ENCODE data around the gene AOPEP.
"Not testable (repeated sequence)": the region's sequence is repeated elsewhere in the genome, so short reads cannot be mapped to it uniquely, and the experiment has no call there.

AOPEP gene

GRCh38 chr9:94839398-94839797 is 112.9 kb downstream of the AOPEP start:
- Mint-ChIP-seq H3K27me3 (no peaks in the 10 kb centered on the region), H3K4me1 (ENCODE audit: low read depth) (peaks cover 37% of the 10 kb centered on the region), H3K27ac (peak overlapping the region; percentile 88), H3K4me3 (no peak overlapping the region), H3K36me3 (ENCODE audit: low read depth) (peaks cover 23% of the 10 kb centered on the region), H3K9me3 (peaks cover 19% of the 10 kb centered on the region)
- DNase-seq, result no peak

- peaks cover 23% of the 10 kb centered on the region for H3K36me3 Mint-ChIP-seq (ENCODE audit: low read depth)
- H3K27ac Mint-ChIP-seq, result no peak overlapping the region
- H3K27me3 Mint-ChIP-seq, result no peaks in the 10 kb centered on the region
- H3K9me3 Mint-ChIP-seq, result peaks cover 19% of the 10 kb centered on the region
- H3K4me3 Mint-ChIP-seq, result no peak overlapping the region
- no peak for DNase-seq
- peaks cover 31% of the 10 kb centered on the region for H3K4me1 Mint-ChIP-seq (ENCODE audit: low read depth)
These were observed 114.2 kb downstream of the AOPEP start for GRCh38 chr9:94840738-94841137.

GRCh38 chr9:94843134-94843533 is 116.6 kb downstream of the AOPEP start:
- H3K4me3 Mint-ChIP-seq, result no peak overlapping the region
- H3K4me1 Mint-ChIP-seq (ENCODE audit: low read depth), result peaks cover 45% of the 10 kb centered on the region
- H3K9me3 Mint-ChIP-seq, result peaks cover 12% of the 10 kb centered on the region
- no peaks in the 10 kb centered on the region for H3K27me3 Mint-ChIP-seq
- no peak for DNase-seq
- peaks cover 13% of the 10 kb centered on the region for H3K36me3 Mint-ChIP-seq (ENCODE audit: low read depth)
- H3K27ac Mint-ChIP-seq, result peak overlapping the region; percentile 0

GRCh38 chr9:94846739-94847138 is 120.2 kb downstream of the AOPEP start:
- no peak for DNase-seq

GRCh38 chr9:94847486-94847885 is 121.0 kb downstream of the AOPEP start:
- H3K36me3 Mint-ChIP-seq (ENCODE audit: low read depth), result no peaks in the 10 kb centered on the region
- peak overlapping the region; percentile 28 for H3K27ac Mint-ChIP-seq

More at GRCh38 chr9:94846739-94847138, 120.2 kb downstream of the AOPEP start:
- Mint-ChIP-seq H3K36me3 (ENCODE audit: low read depth) (no peaks in the 10 kb centered on the region), H3K9me3 (no peaks in the 10 kb centered on the region), H3K4me1 (ENCODE audit: low read depth) (peaks cover 24% of the 10 kb centered on the region), H3K4me3 (no peak overlapping the region), H3K27ac (no peak overlapping the region), H3K27me3 (no peaks in the 10 kb centered on the region)

GRCh38 chr9:94848791-94849190 is 122.3 kb downstream of the AOPEP start:
- H3K27me3 Mint-ChIP-seq; H3K9me3 Mint-ChIP-seq; H3K36me3 Mint-ChIP-seq (ENCODE audit: low read depth); H3K4me3 Mint-ChIP-seq; H3K27ac Mint-ChIP-seq; DNase-seq: not testable (repeated sequence)
- H3K4me1 Mint-ChIP-seq (ENCODE audit: low read depth), result peaks cover 19% of the 10 kb centered on the region

More at GRCh38 chr9:94847486-94847885, 121.0 kb downstream of the AOPEP start:
- Mint-ChIP-seq H3K9me3 (no peaks in the 10 kb centered on the region), H3K27me3 (no peaks in the 10 kb centered on the region), H3K4me3 (no peak overlapping the region), H3K4me1 (ENCODE audit: low read depth) (peaks cover 23% of the 10 kb centered on the region)
- no peak for DNase-seq

- DNase-seq, result no peak
- Mint-ChIP-seq H3K4me1 (ENCODE audit: low read depth) (peaks cover 22% of the 10 kb centered on the region), H3K9me3 (no peaks in the 10 kb centered on the region), H3K27ac (no peak overlapping the region), H3K4me3 (no peak overlapping the region), H3K27me3 (no peaks in the 10 kb centered on the region), H3K36me3 (ENCODE audit: low read depth) (no peaks in the 10 kb centered on the region)
These were observed 124.3 kb downstream of the AOPEP start for GRCh38 chr9:94850540-94851434.

GRCh38 chr9:94851467-94851866 is 125.0 kb downstream of the AOPEP start:
- Mint-ChIP-seq H3K27ac (no peak overlapping the region), H3K27me3 (no peaks in the 10 kb centered on the region), H3K9me3 (no peaks in the 10 kb centered on the region), H3K36me3 (ENCODE audit: low read depth) (no peaks in the 10 kb centered on the region), H3K4me1 (ENCODE audit: low read depth) (peaks cover 22% of the 10 kb centered on the region), H3K4me3 (no peak overlapping the region)
- no peak for DNase-seq

GRCh38 chr9:94851892-94852291 is 125.4 kb downstream of the AOPEP start:
- no peak for DNase-seq
- Mint-ChIP-seq H3K9me3 (no peaks in the 10 kb centered on the region), H3K36me3 (ENCODE audit: low read depth) (no peaks in the 10 kb centered on the region), H3K4me1 (ENCODE audit: low read depth) (peaks cover 19% of the 10 kb centered on the region), H3K27ac (no peak overlapping the region), H3K27me3 (no peaks in the 10 kb centered on the region), H3K4me3 (no peak overlapping the region)

GRCh38 chr9:94852373-94852772 is 125.9 kb downstream of the AOPEP start:
- H3K4me3 Mint-ChIP-seq, result no peak overlapping the region
- DNase-seq, result no peak
- no peaks in the 10 kb centered on the region for H3K36me3 Mint-ChIP-seq (ENCODE audit: low read depth)
- H3K27ac Mint-ChIP-seq, result no peak overlapping the region
- H3K9me3 Mint-ChIP-seq, result no peaks in the 10 kb centered on the region
- peaks cover 15% of the 10 kb centered on the region for H3K4me1 Mint-ChIP-seq (ENCODE audit: low read depth)
- H3K27me3 Mint-ChIP-seq, result no peaks in the 10 kb centered on the region

- H3K9me3 Mint-ChIP-seq, result peaks cover 4% of the 10 kb centered on the region
- H3K4me3 Mint-ChIP-seq, result no peak overlapping the region
- H3K27me3 Mint-ChIP-seq, result no peaks in the 10 kb centered on the region
- no peak overlapping the region for H3K27ac Mint-ChIP-seq
- peaks cover 7% of the 10 kb centered on the region for H3K36me3 Mint-ChIP-seq (ENCODE audit: low read depth)
- no peak for DNase-seq
- peaks cover 9% of the 10 kb centered on the region for H3K4me1 Mint-ChIP-seq (ENCODE audit: low read depth)
These were observed 127.4 kb downstream of the AOPEP start for GRCh38 chr9:94853887-94854286.

- H3K27me3 Mint-ChIP-seq, result no peaks in the 10 kb centered on the region
- no peak overlapping the region for H3K4me3 Mint-ChIP-seq
- peaks cover 7% of the 10 kb centered on the region for H3K36me3 Mint-ChIP-seq (ENCODE audit: low read depth)
- H3K9me3 Mint-ChIP-seq, result peaks cover 4% of the 10 kb centered on the region
- no peak overlapping the region for H3K27ac Mint-ChIP-seq
- peaks cover 25% of the 10 kb centered on the region for H3K4me1 Mint-ChIP-seq (ENCODE audit: low read depth)
- no peak for DNase-seq
These were observed 129.4 kb downstream of the AOPEP start for GRCh38 chr9:94855903-94856302.

- Mint-ChIP-seq H3K36me3 (ENCODE audit: low read depth) (peaks cover 7% of the 10 kb centered on the region), H3K4me1 (ENCODE audit: low read depth) (peaks cover 42% of the 10 kb centered on the region), H3K4me3 (no peak overlapping the region), H3K9me3 (peaks cover 4% of the 10 kb centered on the region), H3K27me3 (peaks cover 4% of the 10 kb centered on the region), H3K27ac (no peak overlapping the region)
- DNase-seq, result no peak
These were observed 131.3 kb downstream of the AOPEP start for GRCh38 chr9:94857791-94858190.

- DNase-seq, result no peak
- H3K4me3 Mint-ChIP-seq, result no peak overlapping the region
- peaks cover 7% of the 10 kb centered on the region for H3K36me3 Mint-ChIP-seq (ENCODE audit: low read depth)
- H3K4me1 Mint-ChIP-seq (ENCODE audit: low read depth), result peaks cover 45% of the 10 kb centered on the region
- peaks cover 4% of the 10 kb centered on the region for H3K27me3 Mint-ChIP-seq
- H3K27ac Mint-ChIP-seq, result no peak overlapping the region
- peaks cover 4% of the 10 kb centered on the region for H3K9me3 Mint-ChIP-seq
These were observed 132.7 kb downstream of the AOPEP start for GRCh38 chr9:94859226-94859625.

GRCh38 chr9:94859891-94860290 is 133.4 kb downstream of the AOPEP start:
- no peak for DNase-seq
- peaks cover 7% of the 10 kb centered on the region for H3K36me3 Mint-ChIP-seq (ENCODE audit: low read depth)
- peaks cover 4% of the 10 kb centered on the region for H3K27me3 Mint-ChIP-seq
- H3K4me1 Mint-ChIP-seq (ENCODE audit: low read depth), result peaks cover 46% of the 10 kb centered on the region
- no peak overlapping the region for H3K4me3 Mint-ChIP-seq
- H3K9me3 Mint-ChIP-seq, result peaks cover 4% of the 10 kb centered on the region
- H3K27ac Mint-ChIP-seq, result no peak overlapping the region
